Embryonic facial prominence (tissue), 1 donor: ENCODE data around the gene GPR180.

Source experiments
- DNase-seq: peaks from one replicate; pipeline ENCODE4 v3.0.0-alpha.2; 2016; ENCODE audit errors: extremely low spot score

The GPR180 gene

GRCh38 chr13:94601446-94602431, at the start of gene GPR180:
Gene GPR180 (plus strand): TSS chr13:94601857. CDS start chr13:94601928, 71 bp downstream.
- DNase-seq = peak; percentile 99

GRCh38 chr13:94552095-94552494, 49.6 kb upstream of the GPR180 start:
- no peak for DNase-seq

- DNase-seq = no peak
Measured at GRCh38 chr13:94553766-94554165, 47.9 kb upstream of the GPR180 start.

- no peak for DNase-seq
Measured at GRCh38 chr13:94556041-94556440, 45.6 kb upstream of the GPR180 start.

- DNase-seq = no peak
Measured at GRCh38 chr13:94556621-94557020, 45.0 kb upstream of the GPR180 start.

GRCh38 chr13:94557684-94558235, 43.9 kb upstream of the GPR180 start:
- DNase-seq = peak; percentile 11

- DNase-seq = no peak
Measured at GRCh38 chr13:94558716-94559115, 42.9 kb upstream of the GPR180 start.

GRCh38 chr13:94559222-94559795, 42.3 kb upstream of the GPR180 start:
- DNase-seq = no peak

- DNase-seq = no peak
Measured at GRCh38 chr13:94560116-94560515, 41.5 kb upstream of the GPR180 start.

- DNase-seq = no peak
Measured at GRCh38 chr13:94561126-94561525, 40.5 kb upstream of the GPR180 start.

- DNase-seq = no peak
Measured at GRCh38 chr13:94567581-94567980, 34.1 kb upstream of the GPR180 start.

GRCh38 chr13:94568443-94568842, 33.2 kb upstream of the GPR180 start:
- no peak for DNase-seq

GRCh38 chr13:94569615-94570014, 32.0 kb upstream of the GPR180 start:
- no peak for DNase-seq

- DNase-seq = no peak
Measured at GRCh38 chr13:94579063-94579462, 22.6 kb upstream of the GPR180 start.

- DNase-seq = no peak
Measured at GRCh38 chr13:94583926-94584325, 17.7 kb upstream of the GPR180 start.

GRCh38 chr13:94585543-94586101, 16.0 kb upstream of the GPR180 start:
- DNase-seq = no peak

GRCh38 chr13:94586371-94586770, 15.3 kb upstream of the GPR180 start:
- no peak for DNase-seq

- no peak for DNase-seq
Measured at GRCh38 chr13:94588541-94588940, 13.1 kb upstream of the GPR180 start.

- no peak for DNase-seq
Measured at GRCh38 chr13:94590744-94591143, 10.9 kb upstream of the GPR180 start.

- no peak for DNase-seq
Measured at GRCh38 chr13:94595001-94595949, 6.4 kb upstream of the GPR180 start.

- peak; percentile 76 for DNase-seq
Measured at GRCh38 chr13:94595950-94596574, 5.6 kb upstream of the GPR180 start, which contains the start of gene TGDS. Gene TGDS (minus strand): TSS chr13:94596152. CDS start chr13:94596136, 16 bp downstream.
